Measurements from ENCODE around the gene MYOZ3.

MYOZ3 gene

DNA sequence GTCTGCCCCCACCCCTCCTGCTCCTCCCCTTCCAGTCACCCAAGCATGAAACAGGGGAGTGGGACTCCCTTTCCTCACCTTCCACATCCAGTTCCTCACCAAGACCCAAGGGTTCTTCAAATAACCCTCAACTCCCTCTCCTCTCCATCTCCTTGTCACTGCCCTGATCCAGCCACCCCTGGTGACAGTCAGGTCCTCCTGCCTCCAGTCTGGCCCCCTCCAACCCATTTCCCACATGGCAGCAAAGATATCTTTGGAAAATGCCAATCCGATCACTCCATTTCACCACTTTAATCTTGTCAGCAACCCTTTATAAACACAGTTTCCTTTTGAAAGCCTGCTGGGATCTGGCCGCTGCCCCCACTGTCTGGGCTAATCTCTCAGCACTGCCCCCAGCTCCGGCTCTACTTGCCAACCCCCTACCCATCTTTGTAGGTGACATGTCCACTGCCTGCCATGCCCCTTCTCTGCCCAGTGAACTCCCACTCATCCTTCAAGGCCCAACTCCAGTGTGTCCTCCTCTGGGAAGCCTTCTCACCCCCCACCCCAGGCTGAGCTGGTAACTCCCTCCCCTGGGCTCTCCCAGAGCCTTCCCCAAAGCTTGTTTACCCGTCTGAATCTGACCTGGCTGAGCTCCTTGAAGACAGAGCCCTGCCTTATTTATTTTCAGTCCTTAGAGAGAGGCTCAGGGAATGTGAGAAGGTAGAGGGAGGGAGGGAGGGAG is 781 bp upstream of the MYOZ3 start:
- no peak overlapping the region for H3K4me3 ChIP-seq (ENCODE audit: low read depth, low read length)
- TF ChIP-seq, protein P1, sequence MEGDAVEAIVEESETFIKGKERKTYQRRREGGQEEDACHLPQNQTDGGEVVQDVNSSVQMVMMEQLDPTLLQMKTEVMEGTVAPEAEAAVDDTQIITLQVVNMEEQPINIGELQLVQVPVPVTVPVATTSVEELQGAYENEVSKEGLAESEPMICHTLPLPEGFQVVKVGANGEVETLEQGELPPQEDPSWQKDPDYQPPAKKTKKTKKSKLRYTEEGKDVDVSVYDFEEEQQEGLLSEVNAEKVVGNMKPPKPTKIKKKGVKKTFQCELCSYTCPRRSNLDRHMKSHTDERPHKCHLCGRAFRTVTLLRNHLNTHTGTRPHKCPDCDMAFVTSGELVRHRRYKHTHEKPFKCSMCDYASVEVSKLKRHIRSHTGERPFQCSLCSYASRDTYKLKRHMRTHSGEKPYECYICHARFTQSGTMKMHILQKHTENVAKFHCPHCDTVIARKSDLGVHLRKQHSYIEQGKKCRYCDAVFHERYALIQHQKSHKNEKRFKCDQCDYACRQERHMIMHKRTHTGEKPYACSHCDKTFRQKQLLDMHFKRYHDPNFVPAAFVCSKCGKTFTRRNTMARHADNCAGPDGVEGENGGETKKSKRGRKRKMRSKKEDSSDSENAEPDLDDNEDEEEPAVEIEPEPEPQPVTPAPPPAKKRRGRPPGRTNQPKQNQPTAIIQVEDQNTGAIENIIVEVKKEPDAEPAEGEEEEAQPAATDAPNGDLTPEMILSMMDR (IDR thresholded peaks at IDR 0.05; ENCODE audit: borderline replicate concordance, insufficient read depth, low read depth, low read length), result no peak

GRCh38 chr5:150661821-150662596 is 958 bp downstream of the MYOZ3 start:
- H3K4me3 ChIP-seq (ENCODE audit: low read depth, low read length), result no peak overlapping the region
- TF ChIP-seq, protein P1 (IDR thresholded peaks at IDR 0.05; ENCODE audit: borderline replicate concordance, insufficient read depth, low read depth, low read length), result no peak

DNA sequence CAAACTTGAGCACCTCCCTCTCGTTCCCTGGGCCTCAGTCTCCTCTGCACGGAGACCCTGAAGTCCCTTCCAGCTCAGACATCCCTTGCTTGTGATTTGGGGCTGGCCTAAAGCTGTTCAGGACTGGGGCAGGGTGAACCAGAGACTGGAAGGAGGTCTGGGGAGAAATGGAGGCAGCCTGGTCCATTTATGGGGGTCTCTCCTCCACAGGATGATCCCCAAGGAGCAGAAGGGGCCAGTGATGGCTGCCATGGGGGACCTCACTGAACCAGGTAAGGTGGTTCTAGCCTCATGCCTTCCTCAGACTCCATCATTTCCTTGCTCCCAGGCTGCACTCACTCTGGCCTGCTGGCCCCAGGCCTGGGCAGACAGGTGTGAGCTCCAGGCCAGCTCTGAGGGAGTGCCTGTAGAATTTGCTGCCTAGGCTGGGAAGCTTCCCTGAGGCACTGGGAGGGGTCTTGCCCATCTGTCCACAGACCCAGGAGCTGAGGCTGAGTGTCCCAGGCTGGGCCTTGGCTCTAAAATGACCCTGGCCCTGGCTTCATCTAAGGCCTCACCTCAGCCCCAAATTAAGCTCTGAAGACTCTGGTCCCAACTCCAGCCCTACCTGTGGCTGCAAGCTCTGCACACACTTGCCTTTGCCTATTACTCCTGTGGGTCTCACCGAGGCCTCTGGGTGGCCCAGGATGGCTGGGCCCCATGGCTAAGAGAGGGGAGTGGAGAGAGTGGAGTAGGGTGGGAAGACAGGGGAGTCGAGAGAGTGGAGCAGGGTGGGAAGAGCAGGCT is 1.9 kb downstream of the MYOZ3 start:
- H3K4me3 ChIP-seq (ENCODE audit: low read depth, low read length), result no peak overlapping the region
- TF ChIP-seq, protein P1 (IDR thresholded peaks at IDR 0.05; ENCODE audit: borderline replicate concordance, insufficient read depth, low read depth, low read length), result no peak

DNA sequence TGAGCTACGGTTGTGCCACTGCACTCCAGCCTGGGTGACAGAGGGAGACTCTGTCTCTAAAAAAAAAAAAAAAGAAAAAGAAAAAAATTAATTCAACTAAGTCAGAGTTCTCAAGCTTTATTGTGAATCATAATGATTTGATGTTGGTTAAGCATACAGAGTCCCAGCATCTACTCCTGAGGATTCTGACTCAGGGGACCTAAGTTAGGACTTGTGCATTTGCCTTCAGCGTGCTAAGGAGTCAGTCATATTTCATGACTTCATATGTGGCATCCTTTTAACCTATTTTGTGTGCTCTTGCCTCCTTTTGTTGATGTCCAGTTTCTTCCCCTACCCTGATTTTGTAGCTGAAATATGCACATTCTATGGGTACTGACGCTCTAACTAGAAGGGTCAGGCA is 2.9 kb downstream of the MYOZ3 start:
- no peak overlapping the region for H3K4me3 ChIP-seq (ENCODE audit: low read depth, low read length)
- TF ChIP-seq, protein P1 (IDR thresholded peaks at IDR 0.05; ENCODE audit: borderline replicate concordance, insufficient read depth, low read depth, low read length), result no peak

- TF ChIP-seq, protein P1 (IDR thresholded peaks at IDR 0.05; ENCODE audit: borderline replicate concordance, insufficient read depth, low read depth, low read length), result no peak
Observed at GRCh38 chr5:150665044-150665443, 4.0 kb downstream of the MYOZ3 start.

DNA sequence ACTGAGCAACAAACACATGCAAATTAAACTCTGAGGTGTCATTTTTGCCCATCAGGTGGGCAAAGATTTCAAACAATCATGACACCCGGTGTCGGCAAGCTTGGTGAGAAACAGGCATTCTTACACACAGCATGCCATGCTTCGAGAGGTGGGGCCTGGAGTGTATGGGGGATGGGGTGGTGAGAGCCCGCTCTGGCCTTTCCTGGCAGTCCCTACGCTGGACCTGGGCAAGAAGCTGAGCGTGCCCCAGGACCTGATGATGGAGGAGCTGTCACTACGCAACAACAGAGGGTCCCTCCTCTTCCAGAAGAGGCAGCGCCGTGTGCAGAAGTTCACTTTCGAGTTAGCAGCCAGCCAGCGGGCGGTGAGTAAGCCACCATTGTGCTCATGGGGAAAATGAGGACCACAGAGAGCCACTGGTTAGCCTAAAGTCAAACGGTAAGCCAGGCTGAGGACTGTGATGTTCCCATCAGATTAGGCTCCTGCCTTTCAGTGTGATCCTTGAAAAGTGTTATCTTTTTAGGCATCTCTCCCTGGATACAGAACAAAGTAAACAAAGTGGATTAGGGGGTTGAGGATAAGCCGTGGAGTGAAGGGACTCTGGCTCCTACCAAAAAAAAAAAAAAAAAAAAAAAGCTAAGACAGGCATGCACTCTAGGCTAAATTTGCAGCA is 9.4 kb downstream of the MYOZ3 start:
- TF ChIP-seq, protein P1 (IDR thresholded peaks at IDR 0.05; ENCODE audit: borderline replicate concordance, insufficient read depth, low read depth, low read length), result no peak
- no peak overlapping the region for H3K4me3 ChIP-seq (ENCODE audit: low read depth, low read length)

More at GRCh38 chr5:150665044-150665443, 4.0 kb downstream of the MYOZ3 start:
- H3K4me3 ChIP-seq (ENCODE audit: low read depth, low read length), result no peak overlapping the region
